ENCODE data around the gene TMEM79.

DNA sequence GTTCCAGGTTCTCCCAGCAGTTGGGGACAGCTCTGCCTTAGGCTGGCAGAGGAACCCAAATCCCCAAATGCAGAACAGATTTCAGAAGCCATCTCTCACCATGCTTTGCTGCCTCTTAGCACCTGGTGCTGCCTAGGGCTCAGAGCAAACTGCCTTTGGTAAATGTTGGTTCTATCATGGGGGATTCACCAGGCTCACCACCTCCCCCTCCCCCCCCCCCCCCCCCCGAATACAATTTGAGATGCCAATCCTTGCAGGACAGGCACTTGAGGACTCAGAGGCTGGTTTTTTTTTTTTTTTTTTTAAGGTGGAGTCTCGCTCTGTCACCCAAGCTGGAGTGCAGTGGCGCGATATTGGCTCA is 35.8 kb upstream of the TMEM79 start:
- TF ChIP-seq, protein P1, sequence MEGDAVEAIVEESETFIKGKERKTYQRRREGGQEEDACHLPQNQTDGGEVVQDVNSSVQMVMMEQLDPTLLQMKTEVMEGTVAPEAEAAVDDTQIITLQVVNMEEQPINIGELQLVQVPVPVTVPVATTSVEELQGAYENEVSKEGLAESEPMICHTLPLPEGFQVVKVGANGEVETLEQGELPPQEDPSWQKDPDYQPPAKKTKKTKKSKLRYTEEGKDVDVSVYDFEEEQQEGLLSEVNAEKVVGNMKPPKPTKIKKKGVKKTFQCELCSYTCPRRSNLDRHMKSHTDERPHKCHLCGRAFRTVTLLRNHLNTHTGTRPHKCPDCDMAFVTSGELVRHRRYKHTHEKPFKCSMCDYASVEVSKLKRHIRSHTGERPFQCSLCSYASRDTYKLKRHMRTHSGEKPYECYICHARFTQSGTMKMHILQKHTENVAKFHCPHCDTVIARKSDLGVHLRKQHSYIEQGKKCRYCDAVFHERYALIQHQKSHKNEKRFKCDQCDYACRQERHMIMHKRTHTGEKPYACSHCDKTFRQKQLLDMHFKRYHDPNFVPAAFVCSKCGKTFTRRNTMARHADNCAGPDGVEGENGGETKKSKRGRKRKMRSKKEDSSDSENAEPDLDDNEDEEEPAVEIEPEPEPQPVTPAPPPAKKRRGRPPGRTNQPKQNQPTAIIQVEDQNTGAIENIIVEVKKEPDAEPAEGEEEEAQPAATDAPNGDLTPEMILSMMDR (conservative IDR thresholded peaks at IDR 0.05 in 1 of 2, IDR thresholded peaks at IDR 0.05 in 1 of 2; ENCODE audit: low read depth in 1 of 2, low read length in 2 of 2): no peak
- no peak for TF ChIP-seq EZH2 (IDR thresholded peaks at IDR 0.05; ENCODE audit: low read length, missing control alignments)

All from fibroblast of lung (primary cell).